GM21529 (cell line): ENCODE measurements around the gene DDX54.
"Not testable (repeated sequence)": the region's sequence is repeated elsewhere in the genome, so short reads cannot be mapped to it uniquely, and the experiment has no call there.

Experiments used
- ATAC-seq: cut with Tn5 transposase; IDR thresholded peaks from one replicate; pipeline ENCODE4 v1.9.1; 2021; ENCODE audit not compliant: unreplicated experiment

Gene DDX54

DNA sequence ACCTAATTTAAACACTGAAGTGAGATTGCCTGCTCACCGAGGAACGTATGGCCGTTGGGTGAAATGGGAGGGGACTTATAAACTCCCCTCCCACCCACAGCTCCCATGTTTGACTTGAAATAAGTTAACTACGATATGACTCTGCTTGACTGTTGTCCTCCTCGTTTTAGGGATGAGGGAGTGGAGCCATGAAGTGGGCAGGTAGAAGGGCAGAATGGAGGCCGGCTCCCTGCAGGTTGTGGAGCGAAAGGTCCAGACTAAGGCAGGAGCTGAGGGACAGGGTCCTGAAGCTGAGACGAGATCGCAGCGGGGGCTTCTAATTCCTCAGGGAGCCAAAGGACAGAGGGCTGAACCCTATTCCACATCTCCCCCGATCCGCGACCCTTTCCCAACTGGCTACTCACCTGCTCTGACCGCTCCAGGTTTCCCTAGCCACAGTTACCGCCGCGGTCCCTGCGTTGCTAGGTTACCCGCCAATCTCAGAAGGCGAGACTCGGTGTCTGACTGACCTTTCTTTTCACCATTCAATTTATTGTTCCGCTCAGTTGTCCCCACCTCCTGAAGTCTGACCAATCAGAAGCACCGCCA, 35.4 kb upstream of the DDX54 start:
- ATAC-seq, result peak; percentile 0

DNA sequence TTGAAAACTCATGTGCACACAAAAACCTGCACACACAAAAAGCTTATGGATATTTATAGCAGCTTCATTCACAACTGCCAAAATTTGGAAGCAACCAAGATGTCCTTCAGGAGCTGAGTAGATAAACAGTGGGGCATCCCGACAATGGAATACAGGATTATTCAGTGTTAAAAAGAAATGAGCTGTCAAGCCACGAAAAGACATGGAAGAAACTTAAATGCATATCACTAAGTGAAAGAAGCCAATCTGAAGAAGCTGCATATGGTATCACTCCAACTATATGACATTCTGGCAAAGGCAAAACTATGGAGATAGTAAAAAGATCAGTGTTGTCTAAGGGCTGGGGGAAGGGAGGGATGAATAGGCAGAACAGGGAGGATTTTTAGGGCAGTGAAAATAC, 30.7 kb upstream of the DDX54 start:
- ATAC-seq, result no peak

DNA sequence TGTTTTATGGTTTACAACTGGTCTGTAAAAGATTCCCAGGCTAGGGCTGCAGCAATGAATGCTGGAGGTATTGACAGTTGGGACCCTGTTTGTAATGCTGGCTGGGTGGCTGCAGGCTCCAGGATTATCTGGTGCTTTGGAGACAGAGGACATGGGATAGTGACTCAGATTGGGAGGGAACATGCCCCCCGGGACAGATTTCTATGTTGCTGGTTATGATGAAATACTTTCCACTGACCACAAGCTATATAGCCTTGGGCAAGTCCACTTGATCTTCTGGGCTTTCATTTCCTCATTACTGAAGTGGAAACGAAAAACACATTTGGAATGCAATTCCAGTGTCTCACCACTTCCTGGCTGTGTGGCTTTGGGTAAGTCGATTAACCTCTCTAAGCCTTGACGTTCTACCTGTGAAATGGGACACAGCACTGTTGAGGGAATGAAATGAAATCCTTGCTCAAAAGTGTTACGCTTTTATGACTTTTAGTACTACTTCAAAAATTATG, 29.7 kb upstream of the DDX54 start:
- ATAC-seq, result peak; percentile 55

- no peak for ATAC-seq
These were observed 25.9 kb upstream of the DDX54 start for GRCh38 chr12:113211160-113211559.

- ATAC-seq, result peak; percentile 73
These were observed 23.0 kb upstream of the DDX54 start for GRCh38 chr12:113208041-113208934.

GRCh38 chr12:113207613-113208040, 22.3 kb upstream of the DDX54 start:
- no peak for ATAC-seq

DNA sequence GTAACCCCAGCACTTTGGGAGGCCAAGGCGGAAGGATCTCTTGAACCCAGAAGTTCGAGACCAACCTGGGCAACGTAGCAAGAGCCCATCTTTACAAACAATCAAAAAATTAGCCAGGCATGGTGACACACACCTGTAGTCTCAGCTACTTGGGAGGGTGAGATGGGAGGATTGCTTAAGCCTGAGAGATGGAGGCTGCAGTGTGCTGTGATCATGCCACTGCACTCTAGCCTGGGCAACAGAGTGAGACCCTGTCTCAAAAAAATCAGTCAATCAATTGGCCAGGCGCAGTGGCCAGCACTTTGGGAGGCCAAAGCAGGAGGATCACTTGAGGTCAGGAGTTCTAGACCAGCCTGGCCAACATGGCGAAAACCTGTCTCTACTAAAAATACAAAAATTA, 21.5 kb upstream of the DDX54 start:
- ATAC-seq, result not testable (repeated sequence)

GRCh38 chr12:113204804-113205203, 19.5 kb upstream of the DDX54 start:
- no peak for ATAC-seq

DNA sequence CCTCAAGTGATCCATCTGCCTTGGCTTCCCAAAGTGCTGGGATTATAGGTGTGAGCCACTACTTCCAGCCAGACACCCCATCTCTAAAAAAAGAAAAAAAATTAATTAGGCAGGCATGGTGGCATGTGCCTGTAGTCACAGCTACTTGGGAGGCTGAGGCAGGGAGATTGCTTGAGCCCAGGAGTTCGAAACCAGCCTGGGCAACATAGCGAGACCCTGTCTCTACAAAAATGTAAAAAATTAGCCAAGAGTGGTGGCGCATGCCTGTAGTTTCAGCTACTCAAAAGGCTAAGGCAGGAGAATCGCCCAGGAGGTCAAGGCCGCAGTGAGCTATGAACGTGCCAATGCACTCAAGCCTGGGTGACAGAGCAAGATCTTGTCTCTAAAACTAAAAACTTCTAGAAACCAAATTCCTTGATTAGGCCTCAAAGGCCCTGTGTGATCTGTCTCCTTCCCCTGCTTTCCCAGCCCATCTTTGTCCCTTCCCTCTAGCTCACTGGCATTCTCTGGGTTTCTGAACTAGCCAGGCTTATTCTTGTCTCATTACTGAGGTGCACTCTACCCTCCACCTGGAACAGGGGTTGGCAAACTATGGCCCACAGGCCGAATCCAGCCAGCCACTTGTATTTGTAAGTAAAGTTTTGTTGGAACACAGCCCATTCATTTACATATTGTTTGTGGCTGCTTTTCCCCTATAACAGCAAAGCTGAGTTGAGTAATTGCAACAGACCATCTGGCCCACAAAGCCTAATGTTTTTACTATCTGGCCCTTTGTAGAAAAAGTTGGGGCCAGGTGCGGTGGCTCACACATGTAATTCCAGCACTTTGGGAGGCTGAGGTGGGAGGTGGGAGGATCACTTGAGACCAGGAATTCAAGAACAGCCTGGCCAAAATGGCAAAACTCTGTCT, 18.8 kb upstream of the DDX54 start:
- no peak for ATAC-seq

DNA sequence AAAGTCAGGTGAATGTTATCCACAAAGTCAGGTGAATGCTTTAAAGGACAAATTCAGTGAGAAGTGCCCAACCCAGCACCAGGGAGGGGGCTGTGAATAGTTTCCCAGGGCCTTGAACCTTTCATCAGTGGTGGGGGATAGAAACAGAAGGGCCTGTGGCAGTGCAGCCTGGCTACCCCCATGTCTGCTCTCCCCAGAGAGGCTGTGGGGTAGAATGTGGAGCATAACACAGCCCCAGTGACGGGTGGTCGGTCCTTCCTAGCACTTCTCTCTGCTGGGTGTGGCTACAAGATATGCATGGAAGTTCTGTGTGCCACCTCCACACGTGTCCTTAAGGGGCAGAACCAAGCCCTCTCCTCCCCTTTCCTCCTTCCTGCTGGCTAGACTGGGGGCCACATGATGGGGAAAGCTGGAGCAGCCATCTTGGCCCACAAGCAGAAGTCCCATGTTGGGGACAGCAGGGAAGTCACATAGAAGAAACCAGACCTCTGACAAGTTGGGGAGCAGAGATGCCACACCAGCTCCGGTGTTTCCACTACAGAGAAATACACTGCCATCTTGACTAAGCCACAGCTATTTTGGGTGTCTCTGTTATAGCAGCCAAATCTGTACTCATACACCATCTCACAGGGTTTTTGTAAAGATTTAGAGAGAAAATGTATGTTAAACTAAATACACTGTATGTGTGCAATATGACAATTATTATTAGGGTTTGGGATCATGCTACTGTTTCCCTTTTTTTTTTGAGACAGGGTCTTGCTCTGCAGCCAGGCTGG, 17.2 kb upstream of the DDX54 start:
- ATAC-seq, result no peak

- ATAC-seq, result no peak
These were observed 16.2 kb upstream of the DDX54 start for GRCh38 chr12:113201187-113202177.

GRCh38 chr12:113200021-113200797, 14.9 kb upstream of the DDX54 start:
- ATAC-seq, result no peak

DNA sequence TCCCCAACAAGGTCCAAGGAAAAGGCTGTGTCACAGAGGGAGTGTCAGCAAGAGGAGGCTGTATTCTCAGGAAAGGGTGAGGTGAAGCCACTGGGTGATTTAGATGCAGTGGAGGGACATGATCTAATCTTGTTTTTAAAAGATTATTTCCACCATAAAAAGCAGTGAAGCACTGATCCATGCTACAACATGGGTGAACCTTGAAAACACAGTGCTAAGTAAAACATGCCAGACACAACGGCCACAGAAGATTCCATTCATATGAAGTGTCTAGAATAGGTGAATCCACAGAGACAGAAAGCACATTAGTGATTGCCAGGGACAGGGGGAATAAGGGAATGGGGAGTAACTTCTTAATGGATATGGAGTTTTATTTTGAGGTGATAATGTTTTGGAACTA, 13.0 kb upstream of the DDX54 start:
- no peak for ATAC-seq

DNA sequence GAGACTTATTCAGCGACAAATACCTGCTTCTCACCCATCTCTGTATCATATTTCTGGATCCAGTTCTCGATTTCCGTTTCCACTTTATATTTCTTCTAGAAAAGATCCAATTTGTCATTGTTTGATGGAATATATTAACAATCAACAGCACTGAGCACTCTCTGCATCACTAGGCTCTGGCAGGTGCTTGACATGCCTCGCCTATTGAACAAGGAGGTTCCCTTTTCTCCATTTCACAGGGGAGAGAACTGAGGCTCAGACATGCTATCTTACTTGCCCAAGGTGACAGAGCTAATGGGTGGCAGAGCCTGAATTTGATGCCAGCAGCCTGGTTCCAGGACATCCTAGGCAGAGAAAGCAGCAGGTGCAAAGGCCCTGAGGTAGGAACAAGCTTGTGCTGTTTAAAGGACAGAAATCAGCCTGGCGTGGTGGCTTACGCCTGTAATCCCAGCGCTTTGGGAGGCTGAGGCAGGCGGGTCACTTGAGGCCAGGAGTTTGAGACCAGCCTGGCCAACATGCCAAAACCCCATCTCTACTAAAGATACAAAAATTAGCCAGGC, 12.3 kb upstream of the DDX54 start:
- ATAC-seq, result no peak

DNA sequence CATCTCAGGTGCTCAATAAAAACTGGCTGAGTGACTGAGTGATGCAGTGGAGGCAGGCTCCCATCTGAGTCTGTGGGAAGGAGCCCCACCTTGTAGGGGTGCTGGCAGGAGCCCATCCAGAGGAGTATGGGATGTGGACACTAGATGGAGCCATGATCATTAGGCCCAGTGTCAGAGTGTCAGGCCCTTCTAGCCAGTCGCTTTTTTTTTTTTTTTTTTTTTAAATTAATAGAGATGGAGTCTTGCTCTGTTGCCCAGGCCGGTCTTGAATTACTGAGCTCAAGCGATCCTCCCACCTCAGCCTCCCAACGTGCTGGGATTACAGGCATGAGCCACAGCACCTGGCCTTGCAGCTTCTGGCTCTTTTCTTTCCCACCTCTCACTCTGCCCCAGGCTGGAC, 11.7 kb upstream of the DDX54 start:
- peak; percentile 82 for ATAC-seq

GRCh38 chr12:113196582-113196981, 11.3 kb upstream of the DDX54 start:
- ATAC-seq, result no peak

DNA sequence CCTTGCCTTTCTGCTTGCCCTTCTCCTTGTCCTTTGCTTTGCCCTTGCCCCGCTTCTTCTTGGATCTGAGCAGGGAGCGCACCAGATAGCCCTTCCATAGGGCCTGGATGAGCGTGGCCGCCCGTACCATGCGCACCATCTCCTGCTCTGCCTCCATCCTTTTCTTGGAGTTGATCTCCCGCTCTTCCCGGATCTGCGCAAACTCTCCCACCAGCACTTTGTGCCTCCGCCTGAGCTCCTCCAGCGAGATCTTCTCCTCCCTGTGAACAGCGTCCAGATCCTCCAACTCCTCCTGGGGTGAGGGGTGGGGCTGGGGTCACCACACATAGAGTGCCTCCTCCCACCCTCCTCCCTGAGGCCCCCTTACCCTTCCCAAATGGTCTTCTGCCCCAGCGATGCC, 10.3 kb upstream of the DDX54 start:
- no peak for ATAC-seq

- no peak for ATAC-seq
These were observed 9.7 kb upstream of the DDX54 start for GRCh38 chr12:113194971-113195391.
